ENCODE data around the gene MSRB1. TPM values are rescaled to one million over a fixed set of nuclear protein-coding genes. Genes with fewer than 3 reads are reported as not detected.

The MSRB1 gene
- total RNA-seq, 1 experiment from 2014 or later, result 49.4 TPM

GRCh38 chr16:1990101-1990350, 47.0 kb upstream of the MSRB1 start:
- DNase-seq, result no peak
- Histone ChIP-seq H3K4me1 (replicated peaks; ENCODE audit: insufficient read depth) (peaks cover 37% of the 10 kb centered on the region), H3F3A (ENCODE audit: insufficient read depth, low read depth) (peaks cover 60% of the 10 kb centered on the region), H3K36me3 (ENCODE audit: low read depth) (no peaks in the 10 kb centered on the region; the same call in 1 of the 2 replicates), H4K20me1 (ENCODE audit: insufficient read depth) (no peaks in the 10 kb centered on the region), H3K27me3 (ENCODE audit: insufficient read depth, low read depth) (no peaks in the 10 kb centered on the region), H3K9me3 (ENCODE audit: insufficient read depth, low read depth) (no peaks in the 10 kb centered on the region), H3K27ac (no peak overlapping the region), H3K4me2 (peak overlapping the region; percentile 81), H3K4me3 (peak overlapping the region; percentile 45; the same call in 1 of the 2 replicates), H2AFZ (no peak overlapping the region), H3K79me2 (ENCODE audit: low read depth) (peaks cover 9% of the 10 kb centered on the region), H3K9me2 (ENCODE audit: insufficient read depth) (no peaks in the 10 kb centered on the region)
- intact Hi-C loops (cut with micrococcal nuclease; ENCODE audit: unreplicated experiment), result no loop called here
- ChIA-PET POLR2A (ENCODE audit: unreplicated experiment) (no interaction called here), CTCF (no interaction called here)
- no TSS peak for BruUV-seq (replicated peaks)
- TF ChIP-seq EZH2 (IDR thresholded peaks at IDR 0.05; ENCODE audit: low read depth), result no peak
- no peak for TF ChIP-seq CTCF (conservative IDR thresholded peaks at IDR 0.05)

- Histone ChIP-seq H3K36me3 (ENCODE audit: low read depth) (no peaks in the 10 kb centered on the region; the same call in 1 of the 2 replicates), H4K20me1 (ENCODE audit: insufficient read depth) (no peaks in the 10 kb centered on the region), H3F3A (ENCODE audit: insufficient read depth, low read depth) (peaks cover 63% of the 10 kb centered on the region), H3K79me2 (ENCODE audit: low read depth) (peaks cover 15% of the 10 kb centered on the region), H3K4me3 (peak within 1 kb of the TSS; percentile 45), H2AFZ (peak within 1 kb of the TSS; percentile 65; the same call in 1 of the 2 replicates), H3K9me2 (ENCODE audit: insufficient read depth) (no peaks in the 10 kb centered on the region), H3K4me2 (peak within 1 kb of the TSS; percentile 81), H3K27ac (no peak within 1 kb of the TSS), H3K4me1 (replicated peaks; ENCODE audit: insufficient read depth) (peaks cover 39% of the 10 kb centered on the region), H3K9me3 (ENCODE audit: insufficient read depth, low read depth) (no peaks in the 10 kb centered on the region), H3K27me3 (ENCODE audit: insufficient read depth, low read depth) (no peaks in the 10 kb centered on the region)
- CTCF ChIA-PET, result no interaction called here
- DNase-seq, result no peak
- no TSS peak for BruUV-seq (replicated peaks)
- no peak for TF ChIP-seq EZH2 (IDR thresholded peaks at IDR 0.05; ENCODE audit: low read depth)
- TF ChIP-seq CTCF (conservative IDR thresholded peaks at IDR 0.05), result no peak
- intact Hi-C loops (cut with micrococcal nuclease; ENCODE audit: unreplicated experiment), result no loop called here
- POLR2A ChIA-PET (ENCODE audit: unreplicated experiment), result no interaction called here
These were observed 46.5 kb upstream of the MSRB1 start, which contains the start of gene SYNGR3 for GRCh38 chr16:1989209-1990100. Gene SYNGR3, plus strand, starts transcription at chr16:1989970. Its CDS starts 133 bp downstream, at chr16:1990103.

GRCh38 chr16:1987198-1987597, 44.2 kb upstream of the MSRB1 start:
- H3K27me3 ChIP-seq (ENCODE audit: insufficient read depth, low read depth), result no peaks in the 10 kb centered on the region
- no TSS peak for BruUV-seq (replicated peaks)
- intact Hi-C loops (cut with micrococcal nuclease; ENCODE audit: unreplicated experiment), result no loop called here
- no peaks in the 10 kb centered on the region for H3K9me3 ChIP-seq (ENCODE audit: insufficient read depth, low read depth)
- peaks cover 17% of the 10 kb centered on the region for H3K79me2 ChIP-seq (ENCODE audit: low read depth)
- no peaks in the 10 kb centered on the region for H4K20me1 ChIP-seq (ENCODE audit: insufficient read depth)
- peaks cover 57% of the 10 kb centered on the region for H3F3A ChIP-seq (ENCODE audit: insufficient read depth, low read depth)
- peaks cover 40% of the 10 kb centered on the region for H3K4me1 ChIP-seq (replicated peaks; ENCODE audit: insufficient read depth)
- no peak overlapping the region for H3K4me2 ChIP-seq
- H2AFZ ChIP-seq, result no peak overlapping the region
- no peaks in the 10 kb centered on the region for H3K9me2 ChIP-seq (ENCODE audit: insufficient read depth)
- CTCF ChIA-PET, result no interaction called here
- H3K27ac ChIP-seq, result no peak overlapping the region
- POLR2A ChIA-PET (ENCODE audit: unreplicated experiment), result no interaction called here
- H3K4me3 ChIP-seq, result no peak overlapping the region
- H3K36me3 ChIP-seq (ENCODE audit: low read depth), result no peaks in the 10 kb centered on the region; the same call in 1 of the 2 replicates
- DNase-seq, result no peak
- no peak for TF ChIP-seq EZH2 (IDR thresholded peaks at IDR 0.05; ENCODE audit: low read depth)
- TF ChIP-seq CTCF (conservative IDR thresholded peaks at IDR 0.05), result no peak

All from PC-9 (cell line).